Transverse colon (tissue), 4 donors: ENCODE results near the gene GALNT10.

Source experiments
- CTCF ChIP-seq, 5 experiments: fragments of 200-600 bp in 3 of 5; fragments of 450-650 bp in 2 of 5; sonication (generic) in 3 of 5; IDR thresholded peaks; 1 replicate in 2 of 5; 2 replicates in 3 of 5; pipeline ENCODE4 v1.5.1; 2016 to 2017; ENCODE audit warnings: antibody characterized with exemption in 5 of 5, inconsistent platforms in 3 of 5, mild to moderate bottlenecking in 2 of 5, moderate library complexity in 1 of 5
- POLR2A ChIP-seq: fragments of 450-650 bp; IDR thresholded peaks from one replicate; pipeline ENCODE4 v1.6.1; 2016; ENCODE audit warnings: antibody characterized with exemption, mild to moderate bottlenecking, moderate library complexity
- POLR2AphosphoS5 ChIP-seq, 3 donors: sonication (generic); formaldehyde crosslinking; IDR thresholded peaks; one replicate each; pipeline ENCODE4 v1.6.1; 2016; ENCODE audit warnings: antibody characterized with exemption in 3 of 3

- TF ChIP-seq CTCF (IDR thresholded peaks at IDR 0.05): no peak
- TF ChIP-seq POLR2A: no peak
- no peak for TF ChIP-seq POLR2AphosphoS5 (IDR thresholded peaks at IDR 0.05)
These were observed 5.7 kb downstream of the GALNT10 start for GRCh38 chr5:154196281-154196680.
